ENCODE measurements around the gene AMFR. TPM values are rescaled to one million over a fixed set of nuclear protein-coding genes. Genes with fewer than 3 reads are reported as not detected.
A peak's percentile ranks its signal among the peaks of the same experiment; 100 is the strongest.

The AMFR gene
- total and polyA plus RNA-seq, 10 of the 15 experiments (the other 5 are each of a cell fraction or from before 2014, with no cell fraction given): 8.2 to 67.6 (median 28.1) TPM

GRCh38 chr16:56312556-56312955, 112.8 kb downstream of the AMFR start:
- in situ Hi-C loops (cut with MboI) (loop anchor here (10.0 kb wide), 1 partner anchor 848 kb away; no protein-coding TSS in a partner anchor), intact Hi-C loops (cut with micrococcal nuclease; ENCODE audit: unreplicated experiment) (loop anchor here (10.0 kb wide), 2 partner anchors 392 to 848 kb away; no protein-coding TSS in a partner anchor)
- Histone ChIP-seq H4K20me1 (ENCODE audit: control insufficient read depth, insufficient read depth) (no peaks in the 10 kb centered on the region), H3K9ac (ENCODE audit: control insufficient read depth, insufficient read depth, low read length) (no peak overlapping the region), H3K27me3 (replicated peaks in 1 of 2; ENCODE audit: control insufficient read depth in 2 of 2, insufficient read depth in 2 of 2, low read length in 1 of 2) (no peaks in the 10 kb centered on the region), H3K27ac (ENCODE audit: control insufficient read depth, insufficient read depth) (no peak overlapping the region), H3K9me3 (replicated peaks; ENCODE audit: control insufficient read depth, insufficient read depth, low read length) (no peaks in the 10 kb centered on the region), H3K36me3 (ENCODE audit: control insufficient read depth in 2 of 2, insufficient read depth in 2 of 2, low read length in 1 of 2) (no peaks in the 10 kb centered on the region), H3K79me2 (ENCODE audit: control insufficient read depth, insufficient read depth, low read length) (no peaks in the 10 kb centered on the region), H3K4me2 (ENCODE audit: control insufficient read depth, insufficient read depth) (no peak overlapping the region), H3K4me3 (no peak overlapping the region), H3K4me1 (ENCODE audit: control insufficient read depth, insufficient read depth, low read length) (no peaks in the 10 kb centered on the region), H2AFZ (ENCODE audit: control insufficient read depth, low read depth, low read length) (no peak overlapping the region)
- no peak for ATAC-seq
- BruUV-seq (replicated peaks): no TSS peak
- ChIA-PET POLR2A (no interaction called here), CTCF (no interaction called here), RAD21 (ENCODE audit: unreplicated experiment) (no interaction called here), SMC1A (ENCODE audit: uncharacterized antibody, unreplicated experiment) (no interaction called here)
- 47% methylated on average over 7 of the region's 7 CpGs for WGBS (ENCODE audit: insufficient coverage, insufficient replicate concordance, low lambda C conversion rate, missing lambda C conversion rate)
- no peak for FAIRE-seq
- no peak for DNase-seq (ENCODE audit: low read depth, low spot score)
- TF ChIP-seq TCF12 (IDR thresholded peaks at IDR 0.05; ENCODE audit: low read depth, low read length): no peak
- no peak for TF ChIP-seq SMARCA5 (IDR thresholded peaks at IDR 0.05)
- no peak for TF ChIP-seq DPF2 (IDR thresholded peaks at IDR 0.05)
- no peak for TF ChIP-seq SMAD1 (IDR thresholded peaks at IDR 0.05; ENCODE audit: low read depth, partially characterized antibody)
- no peak for TF ChIP-seq SREBF1 (IDR thresholded peaks at IDR 0.05; ENCODE audit: low read length)
- TF ChIP-seq BHLHE40 (IDR thresholded peaks at IDR 0.05; ENCODE audit: borderline replicate concordance in 1 of 2, low read depth in 2 of 2, low read length in 1 of 2): peak in 1 of 2 experiments; percentile 4; a peak in 1 of 4 replicates

GRCh38 chr16:56312028-56312300, 113.4 kb downstream of the AMFR start:
- Histone ChIP-seq H3K4me1 (ENCODE audit: control insufficient read depth, insufficient read depth, low read length) (no peaks in the 10 kb centered on the region), H3K4me3 (no peak overlapping the region), H3K4me2 (ENCODE audit: control insufficient read depth, insufficient read depth) (no peak overlapping the region), H3K27ac (ENCODE audit: control insufficient read depth, insufficient read depth) (no peak overlapping the region), H3K9ac (ENCODE audit: control insufficient read depth, insufficient read depth, low read length) (no peak overlapping the region), H2AFZ (ENCODE audit: control insufficient read depth, low read depth, low read length) (no peak overlapping the region), H3K27me3 (replicated peaks in 1 of 2; ENCODE audit: control insufficient read depth in 2 of 2, insufficient read depth in 2 of 2, low read length in 1 of 2) (no peaks in the 10 kb centered on the region), H3K79me2 (ENCODE audit: control insufficient read depth, insufficient read depth, low read length) (no peaks in the 10 kb centered on the region), H3K9me3 (replicated peaks; ENCODE audit: control insufficient read depth, insufficient read depth, low read length) (no peaks in the 10 kb centered on the region), H4K20me1 (ENCODE audit: control insufficient read depth, insufficient read depth) (no peaks in the 10 kb centered on the region), H3K36me3 (ENCODE audit: control insufficient read depth in 2 of 2, insufficient read depth in 2 of 2, low read length in 1 of 2) (no peaks in the 10 kb centered on the region)
- DNase-seq (ENCODE audit: low read depth, low spot score) (no peak), FAIRE-seq (no peak), ATAC-seq (no peak)
- intact Hi-C loops (cut with micrococcal nuclease; ENCODE audit: unreplicated experiment): loop anchor here (10.0 kb wide), 2 partner anchors 393 to 847 kb away; no protein-coding TSS in a partner anchor
- SMC1A ChIA-PET (ENCODE audit: uncharacterized antibody, unreplicated experiment): no interaction called here
- POLR2A ChIA-PET: no interaction called here
- CTCF ChIA-PET: interaction anchor here (1.3 kb wide), 1 partner anchor 44 kb away, joined by 6 read pairs; no protein-coding TSS in a partner anchor
- BruUV-seq (replicated peaks): no TSS peak
- RAD21 ChIA-PET (ENCODE audit: unreplicated experiment): no interaction called here
- in situ Hi-C loops (cut with MboI): loop anchor here (10.0 kb wide), 1 partner anchor 847 kb away; no protein-coding TSS in a partner anchor
- 37% methylated on average over 11 of the region's 11 CpGs for WGBS (ENCODE audit: insufficient coverage, insufficient replicate concordance, low lambda C conversion rate, missing lambda C conversion rate)
- TF ChIP-seq MAX (IDR thresholded peaks at IDR 0.05; ENCODE audit: low read depth, low read length): no peak
- no peak for TF ChIP-seq NFIC (IDR thresholded peaks at IDR 0.05; ENCODE audit: low read depth, low read length)
- TF ChIP-seq RAD51 (IDR thresholded peaks at IDR 0.05): no peak
- TF ChIP-seq NRF1 (conservative IDR thresholded peaks at IDR 0.05; ENCODE audit: low read depth, low read length): no peak
- no peak for TF ChIP-seq KAT2A (conservative IDR thresholded peaks at IDR 0.05; ENCODE audit: control insufficient read depth, low read depth, low read length)
- TF ChIP-seq BCL3 (IDR thresholded peaks at IDR 0.05; ENCODE audit: borderline replicate concordance, insufficient read depth, low read depth, low read length, poor library complexity, severe bottlenecking): no peak
- TF ChIP-seq SIN3A (IDR thresholded peaks at IDR 0.05; ENCODE audit: low read depth, low read length): no peak
- no peak for TF ChIP-seq PAX5 (IDR thresholded peaks at IDR 0.05; ENCODE audit: borderline replicate concordance, low read depth, low read length)
- TF ChIP-seq GATAD2B (conservative IDR thresholded peaks at IDR 0.05; ENCODE audit: low read depth): no peak
- TF ChIP-seq NR2F1 (conservative IDR thresholded peaks at IDR 0.05): no peak
- TF ChIP-seq MEF2A (IDR thresholded peaks at IDR 0.05; ENCODE audit: insufficient read depth, low read depth, low read length): no peak

All from GM12878 (cell line).